Loucy (cell line): Measurements from ENCODE around the gene ZNF80.
A peak's percentile ranks its signal among the peaks of the same experiment; 100 is the strongest.

Experiments used
- H2AFZ ChIP-seq: fragments of 200-600 bp; sonication (generic); 2 replicates; pipeline ENCODE4 v1.6.0; 2016; ENCODE audit warnings: antibody characterized with exemption, mild to moderate bottlenecking, low read length, moderate library complexity
- H3F3A ChIP-seq: fragments of 200-600 bp; 2 replicates; pipeline ENCODE4 v1.6.0; 2016; ENCODE audit warnings: antibody characterized with exemption, low read depth, mild to moderate bottlenecking
- H3K27me3 ChIP-seq: fragments of 200-600 bp; sonication (generic); 2 replicates; pipeline ENCODE4 v1.6.1; 2014; ENCODE audit warnings: low read length, mild to moderate bottlenecking; ENCODE audit not compliant: insufficient read depth, poor library complexity, severe bottlenecking
- H3K36me3 ChIP-seq: fragments of 200-600 bp; sonication (generic); 2 replicates; pipeline ENCODE4 v1.6.1; 2016; ENCODE audit warnings: low read length; ENCODE audit not compliant: insufficient read depth
- H3K4me1 ChIP-seq: fragments of 200-600 bp; sonication (generic); 2 replicates; pipeline ENCODE4 v1.5.1; 2014; ENCODE audit warnings: low read length, mild to moderate bottlenecking; ENCODE audit not compliant: insufficient read depth, poor library complexity, severe bottlenecking
- H3K4me2 ChIP-seq: fragments of 200-600 bp; sonication (generic); 2 replicates; pipeline ENCODE4 v1.6.0; 2014; ENCODE audit warnings: antibody characterized with exemption, low read length, low read depth, mild to moderate bottlenecking; ENCODE audit not compliant: poor library complexity, severe bottlenecking
- H3K4me3 ChIP-seq: fragments of 200-600 bp; sonication (generic); 2 replicates; pipeline ENCODE4 v1.5.1; 2014; ENCODE audit warnings: low read length, mild to moderate bottlenecking, mixed read lengths; ENCODE audit not compliant: poor library complexity, severe bottlenecking
- H3K79me2 ChIP-seq: fragments of 200-600 bp; sonication (generic); 2 replicates; pipeline ENCODE4 v1.6.1; 2014; ENCODE audit warnings: low read length; ENCODE audit not compliant: insufficient read depth
- H3K9ac ChIP-seq: fragments of 200-600 bp; sonication (generic); 2 replicates; pipeline ENCODE4 v1.6.0; 2014; ENCODE audit warnings: mild to moderate bottlenecking, low read depth, low read length, moderate library complexity; ENCODE audit not compliant: poor library complexity, severe bottlenecking
- H3K9me2 ChIP-seq: fragments of 200-600 bp; sonication (generic); replicated peaks from 2 replicates; pipeline ENCODE4 v1.6.1; 2016; ENCODE audit warnings: low read depth, low read length, mixed read lengths
- H3K9me3 ChIP-seq: fragments of 200-600 bp; sonication (generic); 2 replicates; pipeline ENCODE4 v1.6.1; 2014; ENCODE audit warnings: mild to moderate bottlenecking, antibody characterized with exemption, low read length, low read depth; ENCODE audit not compliant: insufficient read depth
- H4K20me1 ChIP-seq: fragments of 200-600 bp; sonication (generic); 2 replicates; pipeline ENCODE4 v1.6.0; 2014; ENCODE audit warnings: antibody characterized with exemption, low read length, mild to moderate bottlenecking; ENCODE audit not compliant: insufficient read depth, poor library complexity, severe bottlenecking
- EZH2phosphoT487 ChIP-seq: fragments of 200-600 bp; IDR thresholded peaks from 2 replicates; pipeline ENCODE4 v1.6.1; 2018; ENCODE audit warnings: antibody characterized with exemption, mild to moderate bottlenecking, moderate library complexity, borderline replicate concordance
- TF ChIP-seq, protein P1 (sequence below): fragments of 200-600 bp; sonication (generic); conservative IDR thresholded peaks from 2 replicates; pipeline ENCODE4 v1.5.1; 2014; ENCODE audit warnings: mild to moderate bottlenecking, antibody characterized with exemption, low read length

ZNF80 gene

DNA sequence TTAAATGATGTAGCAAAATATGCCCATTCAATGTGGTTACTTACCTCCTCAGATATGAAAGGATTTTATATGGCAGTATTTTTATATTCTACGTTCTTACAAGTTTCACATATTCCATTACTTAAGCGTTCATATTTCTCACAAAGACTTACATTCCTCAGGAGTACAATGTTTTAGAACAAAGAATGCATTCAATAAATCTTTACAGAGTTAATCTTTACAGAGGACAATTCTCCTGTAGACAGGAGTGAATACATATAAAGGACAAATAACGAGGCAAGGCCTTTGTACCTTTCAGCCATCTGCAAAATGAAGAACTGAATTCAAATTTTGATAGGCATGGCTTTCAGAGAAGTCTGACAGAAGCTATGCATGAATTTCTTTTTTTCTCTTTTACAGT, 1.9 kb downstream of the ZNF80 start:
- H3K79me2 ChIP-seq, result no peaks in the 10 kb centered on the region
- no peaks in the 10 kb centered on the region for H3K9me3 ChIP-seq
- no peak overlapping the region for H3K4me2 ChIP-seq
- no peak overlapping the region for H3K4me3 ChIP-seq
- H3F3A ChIP-seq, result no peaks in the 10 kb centered on the region
- no peaks in the 10 kb centered on the region for H4K20me1 ChIP-seq
- H3K4me1 ChIP-seq, result peaks cover 12% of the 10 kb centered on the region
- H3K27me3 ChIP-seq, result no peaks in the 10 kb centered on the region
- no peak overlapping the region for H2AFZ ChIP-seq
- H3K9me2 ChIP-seq, result no peaks in the 10 kb centered on the region
- TF ChIP-seq, protein P1, sequence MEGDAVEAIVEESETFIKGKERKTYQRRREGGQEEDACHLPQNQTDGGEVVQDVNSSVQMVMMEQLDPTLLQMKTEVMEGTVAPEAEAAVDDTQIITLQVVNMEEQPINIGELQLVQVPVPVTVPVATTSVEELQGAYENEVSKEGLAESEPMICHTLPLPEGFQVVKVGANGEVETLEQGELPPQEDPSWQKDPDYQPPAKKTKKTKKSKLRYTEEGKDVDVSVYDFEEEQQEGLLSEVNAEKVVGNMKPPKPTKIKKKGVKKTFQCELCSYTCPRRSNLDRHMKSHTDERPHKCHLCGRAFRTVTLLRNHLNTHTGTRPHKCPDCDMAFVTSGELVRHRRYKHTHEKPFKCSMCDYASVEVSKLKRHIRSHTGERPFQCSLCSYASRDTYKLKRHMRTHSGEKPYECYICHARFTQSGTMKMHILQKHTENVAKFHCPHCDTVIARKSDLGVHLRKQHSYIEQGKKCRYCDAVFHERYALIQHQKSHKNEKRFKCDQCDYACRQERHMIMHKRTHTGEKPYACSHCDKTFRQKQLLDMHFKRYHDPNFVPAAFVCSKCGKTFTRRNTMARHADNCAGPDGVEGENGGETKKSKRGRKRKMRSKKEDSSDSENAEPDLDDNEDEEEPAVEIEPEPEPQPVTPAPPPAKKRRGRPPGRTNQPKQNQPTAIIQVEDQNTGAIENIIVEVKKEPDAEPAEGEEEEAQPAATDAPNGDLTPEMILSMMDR, result no peak
- TF ChIP-seq EZH2phosphoT487, result 0 out of 2 replicates have a peak, but pooled peaks have one; percentile 7
- H3K36me3 ChIP-seq, result no peaks in the 10 kb centered on the region
- H3K9ac ChIP-seq, result no peak overlapping the region

DNA sequence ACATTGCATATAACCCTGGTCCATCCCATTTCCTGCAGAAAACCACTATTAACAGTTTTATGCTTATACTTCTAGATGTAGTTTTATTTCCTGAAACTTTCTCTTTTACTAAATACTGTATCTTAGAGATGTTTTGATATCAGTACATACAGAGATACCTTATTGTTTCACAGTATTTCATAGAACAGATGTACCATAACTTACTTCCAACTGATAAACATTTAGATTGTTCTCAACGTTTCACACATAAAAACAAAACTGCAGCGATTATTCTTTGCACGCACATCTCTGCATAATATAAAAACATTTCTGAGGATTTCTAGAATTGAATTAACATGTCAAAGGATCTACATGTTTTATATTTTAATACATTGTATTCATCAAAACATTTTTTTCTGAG, 2.6 kb downstream of the ZNF80 start:
- no peak overlapping the region for H3K4me3 ChIP-seq
- no peaks in the 10 kb centered on the region for H3K9me2 ChIP-seq
- H2AFZ ChIP-seq, result no peak overlapping the region; the same call in 1 of the 2 replicates
- H3K36me3 ChIP-seq, result no peaks in the 10 kb centered on the region
- no peak for TF ChIP-seq EZH2phosphoT487
- TF ChIP-seq, protein P1, result no peak
- H3K4me1 ChIP-seq, result peaks cover 12% of the 10 kb centered on the region
- no peaks in the 10 kb centered on the region for H3K79me2 ChIP-seq
- peak overlapping the region; percentile 8 for H3K4me2 ChIP-seq
- no peaks in the 10 kb centered on the region for H4K20me1 ChIP-seq
- H3K27me3 ChIP-seq, result no peaks in the 10 kb centered on the region
- no peaks in the 10 kb centered on the region for H3K9me3 ChIP-seq
- H3K9ac ChIP-seq, result no peak overlapping the region
- H3F3A ChIP-seq, result no peaks in the 10 kb centered on the region

DNA sequence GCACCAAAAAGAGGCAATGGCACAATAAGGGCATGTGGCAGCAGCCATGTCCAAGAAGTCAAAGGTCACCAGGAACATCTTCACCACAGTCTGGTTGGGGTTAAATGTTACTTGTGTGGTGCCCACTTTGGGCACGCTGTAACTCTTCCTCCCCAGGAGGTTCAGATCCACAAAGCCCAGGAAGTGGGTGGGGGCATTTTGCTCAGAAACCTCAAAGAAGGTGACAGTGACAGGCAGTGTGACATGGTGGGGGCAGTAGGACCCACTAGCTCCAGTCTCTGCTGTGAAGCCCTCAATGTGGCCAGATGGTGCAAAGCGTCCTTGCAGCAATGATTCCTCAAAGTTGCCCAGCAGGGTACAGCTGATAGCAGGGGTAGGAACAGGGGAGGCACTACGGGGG, 5.8 kb downstream of the ZNF80 start:
- Histone ChIP-seq H3K9me3 (no peaks in the 10 kb centered on the region), H3K79me2 (no peaks in the 10 kb centered on the region), H3K4me3 (no peak overlapping the region), H3K4me1 (peaks cover 12% of the 10 kb centered on the region), H3K27me3 (no peaks in the 10 kb centered on the region), H2AFZ (no peak overlapping the region; the same call in 1 of the 2 replicates), H4K20me1 (no peaks in the 10 kb centered on the region), H3K9ac (no peak overlapping the region), H3F3A (no peaks in the 10 kb centered on the region), H3K36me3 (no peaks in the 10 kb centered on the region), H3K9me2 (no peaks in the 10 kb centered on the region), H3K4me2 (no peak overlapping the region)
- TF ChIP-seq EZH2phosphoT487, result no peak
- TF ChIP-seq, protein P1, result no peak
